Right ventricle myocardium superior (tissue), 1 donor: Measurements from ENCODE around the gene DNAH5. TPM values are rescaled to one million over a fixed set of nuclear protein-coding genes. Genes with fewer than 3 reads are reported as not detected.

Experiments used
- ATAC-seq: fragments of 200-7000 bp; cut with Tn5 transposase; one replicate; pipeline ENCODE4 v1.9.1; 2020; ENCODE audit warnings: mild to moderate bottlenecking; ENCODE audit not compliant: poor library complexity
- DNase-seq: peaks from one replicate; pipeline ENCODE4 v3.0.0-alpha.2; 2020
- intact Hi-C: fragments of 100-400 bp; cut with DNase I; formaldehyde crosslinking; loops from one replicate; pipeline ENCODE4 v1.11.2; 2022
- total RNA-seq: library from RNA; stranded (reverse); fragmentation: NEBNext Ultra II Directional; extraction: Animal tissue kit (Norgen Biotek cat#: 25700); gene quantifications from one replicate; pipeline ENCODE4 v1.2.1, GENCODE V29; 2021
- donor health status: DM: no; HTN: yes; CAD: no; lungs with severe emphysema.

The DNAH5 gene
- total RNA-seq, 1 donor from 2014 or later: 0.27 TPM

DNA sequence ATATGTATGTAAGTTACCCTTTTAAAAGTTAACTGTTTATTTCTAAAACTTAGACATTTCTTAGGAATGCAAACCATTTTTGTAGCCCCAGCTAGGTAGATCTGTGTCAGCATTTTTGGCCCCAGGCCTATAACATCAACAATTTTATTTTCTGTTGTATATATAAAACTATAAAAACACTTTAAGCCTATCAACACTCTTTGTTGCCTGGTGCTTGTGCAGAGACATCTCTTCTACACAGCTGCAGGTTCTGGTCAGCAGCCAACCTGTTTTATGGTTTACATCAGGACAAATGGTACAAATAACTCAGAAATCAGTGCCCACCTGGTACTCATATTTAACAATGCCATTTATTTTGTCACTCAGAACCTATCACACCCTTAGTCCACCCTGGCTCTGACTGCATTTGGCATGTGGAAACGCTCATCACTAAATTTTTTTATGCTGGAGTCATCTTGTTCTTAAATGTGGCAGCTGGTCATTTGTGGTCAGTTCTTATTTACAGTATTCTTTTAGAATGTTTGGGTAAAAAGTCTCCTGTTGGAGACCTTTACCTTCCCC, 173.4 kb downstream of the DNAH5 start:
- no peak for DNase-seq
- intact Hi-C loops: no loop called here

DNA sequence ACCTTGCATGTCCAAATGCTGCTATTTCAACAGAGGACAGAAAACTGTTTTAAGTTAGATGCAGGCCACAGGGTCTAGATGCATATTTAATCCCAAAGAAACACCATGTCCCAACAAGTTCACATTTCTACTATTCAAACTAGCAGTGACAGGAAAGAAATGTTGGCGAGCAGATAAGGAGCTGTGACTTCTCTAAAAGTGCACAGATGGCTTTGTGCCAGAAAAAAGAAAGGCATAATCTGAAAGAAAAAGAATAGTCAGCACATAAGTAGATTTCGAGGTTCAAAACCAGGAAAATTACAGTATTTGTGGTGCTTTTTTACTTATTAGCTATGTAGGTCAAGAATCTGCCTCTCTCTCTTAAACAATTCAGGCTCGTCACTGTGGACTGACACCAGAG, 178.3 kb downstream of the DNAH5 start:
- intact Hi-C loops: no loop called here
- DNase-seq: no peak
- no peak for ATAC-seq

More for the DNA sequence above, 173.4 kb downstream of the DNAH5 start:
- no peak for ATAC-seq

DNA sequence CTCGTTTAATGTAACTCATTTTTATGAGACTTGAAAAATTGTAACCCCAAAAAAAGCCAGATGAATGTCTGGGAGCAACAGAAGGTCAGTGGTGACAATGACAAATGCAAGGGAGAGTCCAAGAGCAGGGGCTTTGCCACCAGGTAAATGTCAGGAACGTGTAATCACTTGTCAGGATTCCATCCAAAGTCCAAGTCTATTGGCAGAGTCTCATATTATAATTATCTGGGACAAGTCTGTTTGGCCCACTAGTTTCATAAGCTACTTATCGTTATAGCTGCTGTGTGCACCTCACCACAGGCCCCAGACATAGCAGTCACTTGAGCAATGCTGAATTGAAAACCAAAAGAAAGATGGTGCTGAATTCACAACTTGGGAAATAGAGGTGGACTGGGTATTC, 180.8 kb downstream of the DNAH5 start:
- intact Hi-C loops: no loop called here
- ATAC-seq: no peak

DNA sequence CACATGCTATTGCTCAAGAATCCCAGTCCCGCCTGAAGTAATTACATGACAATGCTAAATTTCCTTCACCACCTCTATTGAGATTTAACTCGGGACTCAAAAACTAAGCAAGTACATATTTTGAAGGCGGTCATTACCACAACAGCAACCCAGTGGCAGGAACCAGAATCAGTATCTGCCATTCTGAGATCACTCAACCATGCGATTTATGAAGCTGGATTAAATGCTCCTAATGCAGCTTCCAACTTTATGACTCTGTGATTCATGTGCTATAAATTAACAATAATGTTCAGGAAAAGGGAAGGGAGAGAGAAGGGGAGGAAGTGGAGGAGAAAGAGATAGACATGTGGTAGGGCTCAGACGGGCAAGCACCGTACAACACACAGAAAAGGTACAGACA, 194.7 kb downstream of the DNAH5 start:
- intact Hi-C loops: no loop called here
- no peak for ATAC-seq
- no peak for DNase-seq

More for the DNA sequence above, 180.8 kb downstream of the DNAH5 start:
- no peak for DNase-seq

DNA sequence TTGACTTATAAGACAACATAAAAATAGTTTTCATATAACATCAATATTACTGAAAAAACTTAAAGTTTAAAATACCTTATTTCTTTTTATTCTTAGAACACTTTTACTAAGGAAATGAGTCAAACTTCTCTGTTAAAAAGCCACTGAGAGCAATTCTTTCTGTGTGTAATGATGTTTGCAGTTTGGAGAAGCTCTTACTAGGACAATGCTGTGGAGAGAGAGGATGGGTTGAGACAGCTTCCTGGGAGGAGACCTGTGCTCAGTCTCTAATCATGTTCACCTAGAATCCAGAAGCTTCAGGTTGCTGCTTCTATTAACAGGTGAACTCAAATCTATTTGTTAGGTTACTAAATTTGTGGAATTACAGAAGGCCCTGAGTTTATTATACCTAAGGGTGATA, 198.5 kb downstream of the DNAH5 start:
- no peak for ATAC-seq
- no peak for DNase-seq
- intact Hi-C loops: no loop called here

DNA sequence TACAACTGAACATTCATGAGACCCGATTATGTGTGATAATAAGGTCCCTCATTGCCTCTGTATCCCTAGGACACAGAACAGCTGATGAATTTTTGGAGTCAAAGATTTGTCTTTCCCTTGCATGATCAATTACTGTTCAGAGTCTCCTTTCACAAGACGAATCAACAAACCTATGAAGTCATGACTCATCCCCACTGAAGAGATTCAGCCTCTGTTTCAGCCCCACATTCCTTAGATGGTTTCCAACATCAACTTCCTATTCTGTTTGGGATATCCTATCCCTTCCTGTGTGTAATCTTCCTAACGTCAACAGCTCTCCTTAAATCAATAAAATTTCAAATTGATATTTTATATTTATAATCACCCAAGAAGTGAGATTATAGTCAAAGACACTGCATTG, 199.0 kb downstream of the DNAH5 start:
- no peak for ATAC-seq
- intact Hi-C loops: no loop called here
- DNase-seq: no peak

DNA sequence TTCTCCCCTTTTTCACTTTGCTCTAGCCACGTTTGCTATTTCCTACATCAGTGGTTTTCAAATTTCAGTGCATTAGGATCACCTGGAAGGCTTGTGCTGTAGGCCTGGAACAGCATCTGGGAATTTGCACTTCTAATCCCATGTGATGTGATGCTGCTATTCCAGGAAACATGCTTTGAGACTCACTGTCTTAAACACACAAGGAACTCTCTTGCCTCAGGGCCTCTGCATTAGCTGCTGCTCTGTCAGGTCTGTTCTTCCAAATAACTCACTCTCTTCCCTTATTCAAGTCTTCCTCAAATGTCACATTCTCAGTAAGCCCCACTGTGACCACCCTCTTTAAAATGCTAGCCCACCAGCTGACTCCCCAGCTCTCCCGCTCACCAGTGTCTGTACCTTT, 204.0 kb downstream of the DNAH5 start:
- DNase-seq (no peak), ATAC-seq (no peak)
- intact Hi-C loops: no loop called here

DNA sequence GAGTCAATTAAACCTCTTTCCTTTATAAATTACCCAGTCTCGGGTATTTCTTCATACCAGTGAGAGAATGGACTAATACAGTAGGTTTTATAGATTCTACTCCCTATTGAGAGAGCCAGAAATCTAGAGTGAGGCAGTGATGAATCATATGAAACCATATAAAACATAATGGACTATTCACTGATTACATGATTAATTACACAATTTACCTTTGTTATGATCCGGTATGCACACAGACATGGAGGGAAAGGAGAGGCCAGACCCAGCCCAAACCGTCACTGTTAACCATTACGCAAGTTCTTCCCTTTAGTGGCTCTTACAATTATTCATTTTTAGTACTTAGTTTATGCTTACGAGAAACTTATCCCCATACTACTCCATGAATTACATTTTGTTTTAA, 205.0 kb downstream of the DNAH5 start:
- intact Hi-C loops: no loop called here
- ATAC-seq (no peak), DNase-seq (no peak)

DNA sequence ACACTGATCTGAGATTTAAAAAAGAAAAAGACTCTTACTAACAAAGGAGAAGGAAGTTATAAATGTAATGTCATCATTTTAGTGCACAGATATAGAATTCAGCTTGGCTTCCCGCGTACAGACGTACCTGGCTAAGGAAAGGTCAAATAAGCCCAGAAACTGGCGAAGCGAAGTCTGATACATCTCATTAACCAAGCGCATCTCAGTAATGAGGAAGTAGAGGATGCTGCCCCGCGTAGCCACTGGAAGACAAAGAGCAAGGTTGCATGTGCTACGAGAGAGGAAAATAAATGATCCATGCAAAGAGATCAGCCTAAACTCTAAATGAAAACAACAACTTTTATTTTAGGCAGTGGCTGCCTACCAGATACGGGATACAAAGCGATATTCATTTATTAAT, 208.8 kb downstream of the DNAH5 start:
- no peak for ATAC-seq
- DNase-seq: no peak
- intact Hi-C loops: no loop called here

DNA sequence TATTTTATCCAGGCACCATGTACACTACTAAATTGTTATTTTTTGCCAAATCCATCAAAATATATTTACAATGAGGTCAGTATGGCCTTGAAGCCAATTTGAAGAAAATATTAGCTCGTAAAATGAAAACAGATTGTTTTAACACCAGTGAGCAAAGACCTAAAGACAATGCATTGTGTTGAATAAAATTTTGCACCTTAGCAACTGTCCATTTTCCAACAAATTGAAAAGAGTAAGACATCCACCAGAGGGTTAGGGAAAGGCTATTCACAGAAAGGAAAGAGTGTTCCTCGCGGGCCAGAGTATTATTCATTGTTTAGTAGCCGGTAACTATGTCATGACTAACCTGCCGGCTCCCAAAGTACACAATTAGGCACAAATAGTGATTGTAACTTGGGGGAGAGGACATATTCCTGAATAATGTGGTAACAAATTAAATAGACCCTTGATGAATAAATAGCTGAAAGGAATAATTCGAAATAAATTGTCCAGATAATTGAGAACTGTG, 213.3 kb downstream of the DNAH5 start:
- intact Hi-C loops: no loop called here
- DNase-seq (no peak), ATAC-seq (no peak)

DNA sequence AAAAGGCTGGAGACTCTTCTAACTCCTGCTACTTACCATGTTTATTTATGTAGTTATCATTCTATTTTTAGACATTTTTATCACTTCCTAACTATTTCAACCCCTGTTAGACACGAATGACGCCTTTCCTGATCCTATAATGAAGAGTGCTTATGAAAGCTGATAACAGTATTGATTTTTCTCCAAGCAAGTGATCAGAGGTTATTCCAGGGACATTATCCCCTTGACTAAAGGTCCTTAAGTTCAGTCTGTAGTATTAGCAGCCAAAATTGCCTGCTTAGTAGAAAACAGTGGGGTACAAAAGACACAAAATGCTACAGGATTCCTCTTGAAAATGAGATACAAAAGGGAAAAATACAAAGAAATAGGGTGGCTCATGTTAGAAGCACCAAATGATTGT, 235.6 kb downstream of the DNAH5 start:
- intact Hi-C loops: no loop called here
- ATAC-seq (no peak), DNase-seq (no peak)

DNA sequence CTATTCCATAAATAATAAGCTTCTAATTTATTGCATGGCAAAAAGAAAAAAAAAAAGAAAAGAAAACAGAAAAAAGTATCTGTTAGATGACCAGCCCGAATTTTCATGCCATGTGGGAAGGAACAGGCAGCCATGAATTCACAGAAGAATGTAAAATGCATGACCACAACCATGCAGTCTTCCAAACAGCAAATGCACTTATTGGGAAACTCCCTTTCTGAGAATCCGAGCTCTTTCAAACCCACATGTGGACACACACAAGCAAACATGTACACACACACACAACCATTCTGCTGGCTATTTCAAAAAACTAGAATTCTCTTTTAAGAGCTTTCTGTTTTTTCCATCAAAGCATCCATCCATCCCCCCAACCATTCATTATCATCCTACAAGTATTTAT, 236.1 kb downstream of the DNAH5 start:
- intact Hi-C loops: no loop called here
- ATAC-seq (no peak), DNase-seq (no peak)

DNA sequence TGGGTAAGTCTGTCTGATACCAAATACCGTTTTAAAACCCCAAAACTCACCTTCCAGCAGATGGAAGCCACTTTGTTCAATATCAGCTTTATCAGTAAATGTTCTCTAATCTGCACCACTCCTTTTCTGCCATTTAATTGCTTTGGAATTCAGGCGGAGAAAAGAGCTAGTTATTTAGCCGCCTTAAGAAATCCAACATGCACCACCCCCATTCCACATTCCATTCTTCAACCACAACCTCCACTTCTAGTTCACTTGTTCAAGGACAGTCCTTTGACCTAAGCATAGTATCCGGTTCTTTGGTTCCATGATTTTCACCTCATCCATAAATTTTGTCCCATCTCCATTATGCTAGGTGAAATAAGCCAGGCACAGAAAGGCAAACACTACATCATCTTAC, 240.1 kb downstream of the DNAH5 start:
- intact Hi-C loops: no loop called here
- DNase-seq (no peak), ATAC-seq (no peak)

DNA sequence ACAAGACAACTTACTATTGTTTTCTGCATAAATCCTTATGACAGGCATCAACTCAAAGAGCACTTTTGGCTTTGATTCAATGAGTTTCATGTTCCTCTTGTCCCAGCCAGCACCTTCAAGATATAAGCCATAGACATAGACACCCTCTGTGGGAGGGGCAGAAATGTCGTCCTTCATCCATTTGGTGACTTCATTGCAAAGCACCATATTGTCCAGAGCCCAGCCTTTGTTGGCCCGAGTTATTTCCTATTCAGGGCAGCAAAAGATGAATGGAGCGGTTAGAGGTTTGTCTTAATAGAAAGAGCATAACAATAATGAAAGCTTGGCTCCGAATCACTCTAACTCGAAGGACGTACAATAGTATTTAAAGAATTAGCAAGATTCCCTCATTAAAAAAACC, 243.9 kb downstream of the DNAH5 start:
- ATAC-seq (no peak), DNase-seq (no peak)
- intact Hi-C loops: no loop called here

DNA sequence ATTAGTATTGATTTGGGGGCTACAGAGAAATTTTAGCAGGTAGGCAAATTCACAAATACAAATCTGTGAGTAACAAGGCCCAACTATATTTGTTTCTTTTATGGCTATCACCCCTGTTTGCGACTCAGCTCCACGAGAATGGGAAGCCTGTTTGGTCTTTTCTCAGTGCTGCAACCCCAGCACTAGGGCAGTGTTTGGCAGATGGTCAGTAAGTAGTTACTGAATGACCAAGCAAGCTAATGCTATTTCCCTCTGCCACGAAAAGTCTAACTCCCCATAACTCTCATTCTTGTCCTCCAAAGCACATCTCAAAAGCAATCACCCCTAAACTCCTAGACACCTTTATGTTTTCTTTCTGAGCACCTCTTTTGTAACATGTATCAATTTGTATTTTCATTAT, 245.6 kb downstream of the DNAH5 start:
- DNase-seq: no peak
- intact Hi-C loops: no loop called here
- no peak for ATAC-seq

DNA sequence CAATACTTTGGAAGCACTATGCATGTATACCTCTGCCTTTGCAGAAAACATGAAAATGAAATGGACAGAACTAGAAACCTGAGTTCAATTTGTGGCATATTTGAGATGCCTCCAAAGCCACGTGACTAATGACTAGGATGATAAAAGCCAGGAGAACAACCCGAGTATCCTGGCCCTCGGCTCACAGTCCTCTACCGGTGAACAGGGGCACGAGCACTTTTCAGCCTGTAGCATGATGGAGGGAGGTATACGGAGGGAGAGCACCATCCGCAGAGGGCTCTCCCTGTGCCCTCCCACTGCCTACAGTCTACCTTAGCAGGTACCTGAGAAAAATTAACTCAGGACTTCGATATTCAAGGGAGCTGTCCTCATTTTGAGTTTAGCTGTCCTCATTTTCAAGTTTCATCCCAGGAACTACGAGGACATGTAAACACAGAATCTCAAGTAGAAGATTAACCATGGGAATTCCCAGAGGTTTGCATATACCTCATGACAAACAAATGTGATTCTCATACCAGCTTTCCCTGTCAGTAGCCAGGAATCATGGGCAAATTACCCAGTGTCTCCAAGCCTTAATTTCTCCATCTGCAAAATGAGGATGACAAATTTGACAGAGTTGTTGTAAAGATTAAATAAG, 249.3 kb downstream of the DNAH5 start:
- intact Hi-C loops: no loop called here
- ATAC-seq: no peak
- DNase-seq: no peak

DNA sequence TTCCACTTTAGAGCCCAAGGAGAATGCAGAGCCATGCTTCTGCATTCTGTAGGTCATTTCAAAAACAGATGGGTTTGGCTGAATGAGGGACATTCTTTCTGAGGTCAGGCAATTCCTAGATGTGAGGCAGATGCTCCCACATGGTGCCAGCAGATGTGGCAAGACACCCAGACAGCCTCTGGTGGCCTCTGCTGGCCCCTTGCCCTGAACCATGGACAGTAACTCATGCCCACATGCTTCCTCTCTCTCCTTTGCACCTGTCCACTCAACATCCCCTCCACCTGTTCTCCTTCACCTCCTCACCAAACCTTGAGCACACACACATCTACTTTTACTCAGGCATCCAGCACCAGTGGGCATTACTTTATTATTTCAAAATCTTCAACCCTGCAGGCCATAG, 252.3 kb downstream of the DNAH5 start:
- DNase-seq: no peak
- ATAC-seq: no peak
- intact Hi-C loops: no loop called here

DNA sequence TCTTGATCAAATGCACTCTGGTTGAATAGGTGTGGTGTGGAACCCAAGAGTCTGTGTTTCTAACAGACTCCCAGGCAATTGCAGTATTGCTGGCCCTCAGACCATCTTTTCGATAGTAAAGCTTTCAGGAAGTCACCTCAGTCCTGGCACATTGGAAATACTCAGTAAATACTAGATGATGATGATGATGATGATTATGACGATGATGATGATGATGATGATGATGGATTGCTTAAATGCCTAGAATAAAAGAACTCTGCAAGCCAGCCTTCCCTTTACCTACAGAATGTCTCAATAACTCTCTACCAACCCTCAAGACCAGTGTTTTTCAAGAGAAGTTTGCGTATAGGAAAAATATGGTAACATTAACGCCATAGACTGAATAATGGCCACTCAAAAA, 268.0 kb downstream of the DNAH5 start:
- intact Hi-C loops: no loop called here
- DNase-seq: no peak
- no peak for ATAC-seq

DNA sequence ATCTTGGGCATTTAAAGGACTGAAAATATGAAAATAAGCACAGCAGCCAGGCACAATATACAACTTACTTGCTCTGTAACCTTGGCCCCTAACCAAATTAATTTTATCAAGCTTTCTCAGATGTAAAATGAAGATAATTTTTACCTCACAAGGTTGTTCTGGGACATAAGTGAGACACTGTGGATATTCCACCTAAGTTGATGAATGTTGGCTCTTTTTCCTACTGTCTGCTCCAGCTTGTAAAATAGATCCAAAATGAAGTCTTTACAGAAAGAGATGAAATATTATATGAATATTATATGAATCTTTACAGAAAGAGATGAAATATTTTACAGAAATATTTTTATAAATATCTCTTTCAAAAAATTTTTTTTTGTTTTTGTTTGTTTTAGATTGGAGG, 270.1 kb downstream of the DNAH5 start:
- intact Hi-C loops: no loop called here
- ATAC-seq (no peak), DNase-seq (no peak)

DNA sequence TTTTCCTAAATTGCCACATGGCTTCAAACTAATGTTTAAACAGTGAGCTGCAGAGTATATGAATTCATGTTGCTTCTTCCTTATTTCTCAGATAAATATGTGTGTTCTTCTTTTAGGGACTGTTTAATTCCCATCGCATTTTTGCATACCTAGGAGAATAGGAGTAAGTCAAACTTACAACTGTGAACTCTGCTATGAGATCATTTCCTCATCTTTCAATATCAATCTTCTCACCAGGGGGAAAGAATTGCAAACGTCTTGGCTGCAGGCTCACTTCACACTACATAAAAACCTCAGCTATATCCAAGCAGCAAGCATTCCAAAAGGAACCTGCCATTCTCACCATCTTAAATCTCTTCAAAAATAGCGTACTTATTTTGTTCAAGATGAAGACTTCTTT, 271.0 kb downstream of the DNAH5 start:
- no peak for DNase-seq
- ATAC-seq: no peak
- intact Hi-C loops: no loop called here

DNA sequence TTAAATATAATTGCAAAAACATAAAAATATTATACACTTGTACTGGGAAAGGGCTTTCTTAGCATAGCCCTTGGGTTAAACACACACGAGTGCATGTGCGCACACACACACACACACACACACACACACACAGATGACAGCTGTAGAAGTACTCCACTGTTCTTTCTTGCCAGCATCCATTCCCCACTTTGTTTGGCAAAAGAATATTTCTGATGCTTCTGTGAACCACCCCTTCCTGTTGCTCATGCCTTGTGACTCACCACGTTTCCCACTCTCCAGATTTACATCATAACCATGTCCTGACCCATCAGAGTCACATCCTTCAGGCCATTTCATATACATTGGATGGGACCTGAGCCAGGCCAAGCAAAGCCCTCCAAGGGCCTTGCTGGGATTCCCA, 280.1 kb downstream of the DNAH5 start:
- DNase-seq (no peak), ATAC-seq (no peak)
- intact Hi-C loops: no loop called here
